ENCODE measurements around the gene NBEAL2.

NBEAL2 gene

DNA sequence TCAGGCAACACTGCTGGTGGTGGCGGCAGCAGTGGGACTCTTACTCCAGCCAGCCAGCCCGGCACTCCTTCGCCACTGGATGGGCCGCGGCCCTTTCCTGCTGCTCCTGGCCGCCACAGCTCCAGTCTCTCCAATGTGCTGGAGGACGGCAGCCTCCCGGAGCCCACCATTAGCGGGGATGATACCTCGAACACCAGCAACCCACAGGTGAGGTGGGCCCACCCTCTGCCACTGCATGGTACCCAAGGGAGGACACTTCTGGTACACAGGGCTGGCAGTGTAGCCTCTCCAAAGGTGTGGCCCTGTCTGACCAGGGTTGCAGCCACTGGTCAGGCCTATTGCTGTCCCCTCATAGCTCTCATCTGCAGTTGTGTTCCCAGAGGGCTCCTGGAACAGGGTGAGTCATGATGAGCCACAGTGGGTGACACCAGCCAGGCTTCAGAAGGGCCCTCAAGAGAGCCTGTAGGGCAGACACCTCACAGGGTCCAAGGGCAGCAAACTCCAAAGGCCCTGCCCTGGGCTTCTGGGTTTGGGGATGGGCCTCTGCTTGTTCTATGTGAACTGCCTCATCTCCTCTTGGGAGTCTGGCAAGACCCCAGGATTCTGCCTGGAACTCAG lies 20.8 kb downstream of the NBEAL2 start:
- no peak for DNase-seq

DNA sequence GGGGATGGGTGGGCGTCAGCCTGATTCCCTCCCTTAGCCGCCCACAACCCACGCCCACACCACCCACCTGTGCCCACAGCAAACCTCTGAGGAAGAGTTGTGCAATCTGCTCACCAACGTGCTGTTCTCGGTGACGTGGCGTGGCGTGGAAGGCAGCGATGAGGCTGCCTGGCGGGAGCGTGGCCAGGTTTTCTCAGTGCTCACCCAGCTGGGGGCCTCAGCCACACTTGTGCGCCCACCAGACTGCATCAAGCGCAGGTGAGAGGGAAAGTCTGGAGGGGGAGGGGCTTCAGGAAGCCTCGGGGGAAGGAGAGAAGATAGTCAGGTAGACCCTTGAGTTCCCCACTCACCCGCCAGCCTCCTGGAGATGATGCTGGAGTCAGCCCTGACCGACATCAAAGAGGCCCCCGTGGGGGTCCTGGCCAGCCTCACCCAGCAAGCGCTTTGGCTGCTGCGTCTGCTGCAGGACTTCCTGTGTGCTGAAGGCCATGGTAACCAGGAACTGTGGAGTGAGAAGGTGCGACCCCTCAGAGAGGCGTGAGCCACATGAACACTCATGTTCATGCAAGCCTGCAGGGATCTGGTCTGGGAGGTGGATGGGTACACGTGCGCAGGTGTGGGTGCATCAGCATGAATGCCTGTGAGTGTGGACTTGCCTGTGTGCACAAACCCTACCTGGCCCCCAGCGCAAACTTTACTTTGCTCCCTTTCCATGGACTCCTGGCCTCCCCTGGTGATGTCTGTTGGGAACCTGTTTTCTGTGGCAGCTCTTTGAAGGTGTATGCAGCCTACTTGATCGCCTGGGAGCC lies 21.7 kb downstream of the NBEAL2 start:
- no peak for DNase-seq

DNA sequence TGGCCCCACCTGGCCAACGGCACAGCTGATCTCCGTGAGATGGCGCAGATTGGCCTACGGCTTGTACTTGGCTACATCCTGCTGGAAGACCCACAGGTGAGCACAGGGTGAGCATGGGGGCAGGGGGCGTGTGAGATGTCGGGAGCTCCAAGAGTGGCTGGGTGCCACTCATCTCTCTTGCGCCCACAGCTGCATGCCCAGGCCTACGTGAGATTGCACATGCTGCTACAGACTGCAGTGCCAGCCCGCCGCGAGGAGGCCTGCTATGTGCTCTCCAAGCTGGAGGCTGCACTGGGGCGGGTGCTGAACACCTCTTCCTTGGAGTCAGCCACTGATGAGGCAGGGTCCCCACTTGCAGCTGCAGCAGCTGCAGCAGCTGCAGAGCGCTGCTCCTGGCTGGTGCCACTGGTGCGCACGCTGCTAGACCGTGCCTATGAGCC lies 22.3 kb downstream of the NBEAL2 start:
- no peak for DNase-seq

DNA sequence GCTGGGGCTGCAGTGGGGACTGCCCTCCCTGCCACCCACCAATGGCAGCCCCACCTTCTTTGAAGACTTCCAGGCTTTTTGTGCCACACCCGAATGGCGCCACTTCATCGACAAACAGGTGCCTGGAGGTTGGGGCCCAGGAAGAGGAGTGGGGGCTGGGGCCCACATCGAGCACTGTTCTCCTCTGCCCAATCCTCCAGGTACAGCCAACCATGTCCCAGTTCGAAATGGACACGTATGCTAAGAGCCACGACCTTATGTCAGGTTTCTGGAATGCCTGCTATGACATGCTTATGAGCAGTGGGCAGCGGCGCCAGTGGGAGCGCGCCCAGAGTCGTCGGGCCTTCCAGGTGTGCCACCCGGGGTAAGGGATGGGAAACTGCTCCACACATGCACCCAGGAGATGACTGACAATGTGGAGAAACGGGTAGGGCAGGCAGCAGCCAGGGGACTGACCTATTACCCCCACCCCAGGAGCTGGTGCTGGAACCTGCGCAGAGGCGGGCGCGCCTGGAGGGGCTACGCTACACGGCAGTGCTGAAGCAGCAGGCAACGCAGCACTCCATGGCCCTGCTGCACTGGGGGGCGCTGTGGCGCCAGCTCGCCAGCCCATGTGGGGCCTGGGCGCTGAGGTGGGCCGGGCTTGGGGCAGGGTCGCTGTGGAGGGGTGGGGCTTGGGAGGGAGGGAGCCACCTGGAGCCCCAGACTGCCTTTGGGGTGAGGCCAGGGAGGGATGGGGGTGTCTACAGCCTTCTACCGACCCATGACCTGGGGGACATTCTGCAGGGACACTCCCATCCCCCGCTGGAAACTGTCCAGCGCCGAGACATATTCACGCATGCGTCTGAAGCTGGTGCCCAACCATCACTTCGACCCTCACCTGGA lies 22.9 kb downstream of the NBEAL2 start:
- no peak for DNase-seq

DNA sequence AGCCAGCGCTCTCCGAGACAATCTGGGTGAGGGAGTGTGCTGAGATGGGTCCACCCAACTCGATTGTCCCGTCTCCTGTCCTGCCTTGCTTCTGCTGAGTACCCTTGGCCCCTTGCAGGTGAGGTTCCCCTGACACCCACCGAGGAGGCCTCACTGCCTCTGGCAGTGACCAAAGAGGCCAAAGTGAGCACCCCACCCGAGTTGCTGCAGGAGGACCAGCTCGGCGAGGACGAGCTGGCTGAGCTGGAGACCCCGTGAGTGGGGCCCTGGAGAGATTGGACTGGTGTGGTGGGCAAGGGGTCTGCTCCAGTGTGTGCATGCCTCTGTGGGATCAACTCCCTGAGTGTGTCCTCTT lies 23.6 kb downstream of the NBEAL2 start:
- no peak for DNase-seq

DNA sequence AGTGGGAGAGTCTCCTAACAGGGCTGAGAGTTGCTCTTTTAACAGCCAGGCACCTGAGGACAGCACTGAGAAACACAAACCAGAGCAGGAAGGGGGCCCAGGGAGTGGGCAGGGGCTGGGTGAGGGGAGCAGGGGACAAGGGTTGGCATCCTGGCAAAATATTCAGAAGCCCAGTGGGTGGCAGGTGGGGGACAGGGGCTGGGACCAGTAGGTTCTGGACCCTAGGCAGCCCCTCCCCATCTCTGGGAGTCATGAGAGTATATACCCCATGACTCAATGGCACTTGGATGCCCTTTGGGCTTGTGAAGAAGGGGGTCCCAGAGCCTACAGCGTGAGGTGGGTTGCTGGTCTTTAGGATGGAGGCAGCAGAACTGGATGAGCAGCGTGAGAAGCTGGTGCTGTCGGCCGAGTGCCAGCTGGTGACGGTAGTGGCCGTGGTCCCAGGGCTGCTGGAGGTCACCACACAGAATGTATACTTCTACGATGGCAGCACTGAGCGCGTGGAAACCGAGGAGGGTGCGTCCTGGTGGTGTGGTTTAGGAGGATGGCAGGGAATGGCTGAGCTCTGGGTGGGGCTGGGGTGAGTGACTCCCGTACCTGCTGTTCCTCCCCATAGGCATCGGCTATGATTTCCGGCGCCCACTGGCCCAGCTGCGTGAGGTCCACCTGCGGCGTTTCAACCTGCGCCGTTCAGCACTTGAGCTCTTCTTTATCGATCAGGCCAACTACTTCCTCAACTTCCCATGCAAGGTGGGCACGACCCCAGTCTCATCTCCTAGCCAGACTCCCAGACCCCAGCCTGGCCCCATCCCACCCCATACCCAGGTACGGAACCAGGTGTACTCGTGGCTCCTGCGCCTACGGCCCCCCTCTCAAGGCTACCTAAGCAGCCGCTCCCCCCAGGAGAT lies 24.2 kb downstream of the NBEAL2 start:
- DNase-seq, result no peak

DNA sequence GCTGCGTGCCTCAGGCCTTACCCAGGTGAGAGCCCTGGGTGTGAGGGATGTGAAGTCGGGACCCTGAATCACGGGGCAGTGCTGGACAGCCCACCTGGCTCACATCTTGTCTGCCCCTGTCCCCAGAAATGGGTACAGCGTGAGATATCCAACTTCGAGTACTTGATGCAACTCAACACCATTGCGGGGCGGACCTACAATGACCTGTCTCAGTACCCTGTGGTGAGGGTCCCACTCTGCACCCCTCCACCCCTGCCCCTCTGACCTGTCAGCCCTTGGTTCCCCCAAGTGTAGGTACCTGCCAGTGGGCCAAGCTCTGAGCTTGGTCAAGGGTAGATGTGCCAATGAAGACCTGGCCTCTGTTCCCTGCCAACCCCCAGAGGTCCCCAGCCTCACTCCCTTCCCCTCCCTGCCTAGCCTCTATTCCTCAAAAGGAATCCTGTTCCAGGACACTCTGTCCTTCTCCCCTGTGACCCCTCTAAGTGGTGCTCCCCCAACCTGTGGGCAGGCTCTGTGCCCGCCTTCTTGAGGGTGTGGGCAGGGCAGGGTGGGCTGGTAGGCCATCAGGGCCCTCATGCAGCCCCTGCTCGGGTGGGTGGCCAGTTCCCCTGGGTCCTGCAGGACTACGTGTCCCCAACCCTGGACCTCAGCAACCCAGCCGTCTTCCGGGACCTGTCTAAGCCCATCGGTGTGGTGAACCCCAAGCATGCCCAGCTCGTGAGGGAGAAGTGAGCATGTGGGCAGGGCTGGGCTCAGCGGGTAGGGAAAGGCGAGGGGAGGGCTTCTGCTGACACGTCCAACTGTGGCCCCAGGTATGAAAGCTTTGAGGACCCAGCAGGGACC lies 25.1 kb downstream of the NBEAL2 start:
- no peak for DNase-seq

DNA sequence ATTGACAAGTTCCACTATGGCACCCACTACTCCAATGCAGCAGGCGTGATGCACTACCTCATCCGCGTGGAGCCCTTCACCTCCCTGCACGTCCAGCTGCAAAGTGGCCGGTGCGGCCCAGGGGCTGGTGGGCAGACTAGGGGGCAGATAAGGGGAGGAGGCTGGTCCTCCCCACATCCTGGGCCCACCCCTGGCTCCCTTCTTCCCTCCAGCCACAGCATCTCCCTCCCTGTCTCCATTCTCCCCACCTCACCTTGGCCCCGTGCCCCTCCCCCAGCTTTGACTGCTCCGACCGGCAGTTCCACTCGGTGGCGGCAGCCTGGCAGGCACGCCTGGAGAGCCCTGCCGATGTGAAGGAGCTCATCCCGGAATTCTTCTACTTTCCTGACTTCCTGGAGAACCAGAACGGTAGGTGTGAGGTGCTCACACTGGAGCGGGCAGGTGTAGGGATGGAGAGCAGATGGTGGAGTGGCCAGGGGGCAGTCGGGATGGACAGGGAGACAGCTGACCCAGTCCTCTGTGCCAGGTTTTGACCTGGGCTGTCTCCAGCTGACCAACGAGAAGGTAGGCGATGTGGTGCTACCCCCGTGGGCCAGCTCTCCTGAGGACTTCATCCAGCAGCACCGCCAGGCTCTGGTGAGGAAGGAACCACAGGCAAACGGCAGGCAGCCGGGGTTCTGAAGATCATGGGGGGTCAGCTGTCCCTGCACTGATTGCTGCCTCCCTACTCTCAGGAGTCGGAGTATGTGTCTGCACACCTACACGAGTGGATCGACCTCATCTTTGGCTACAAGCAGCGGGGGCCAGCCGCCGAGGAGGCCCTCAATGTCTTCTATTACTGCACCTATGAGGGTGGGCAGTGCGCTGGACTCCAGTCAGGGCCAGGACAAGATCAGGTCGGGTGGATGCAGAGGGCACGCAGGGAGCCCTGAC lies 26.0 kb downstream of the NBEAL2 start:
- no peak for DNase-seq

DNA sequence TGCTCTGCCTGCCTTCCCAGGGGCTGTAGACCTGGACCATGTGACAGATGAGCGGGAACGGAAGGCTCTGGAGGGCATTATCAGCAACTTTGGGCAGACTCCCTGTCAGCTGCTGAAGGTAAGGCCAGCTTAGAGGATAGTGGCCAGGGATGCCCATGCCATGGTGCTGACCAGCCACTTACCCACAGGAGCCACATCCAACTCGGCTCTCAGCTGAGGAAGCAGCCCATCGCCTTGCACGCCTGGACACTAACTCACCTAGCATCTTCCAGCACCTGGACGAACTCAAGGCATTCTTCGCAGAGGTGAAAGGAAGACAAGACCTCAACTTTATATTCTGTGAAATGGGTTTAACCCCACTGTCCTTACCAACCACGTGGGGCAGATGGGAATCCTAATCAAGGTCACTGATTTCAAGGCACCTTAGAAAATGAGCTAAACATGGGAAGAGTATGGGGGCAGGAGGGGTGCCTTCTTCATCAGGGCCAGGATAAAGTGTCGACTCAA lies 26.7 kb downstream of the NBEAL2 start:
- no peak for DNase-seq

DNA sequence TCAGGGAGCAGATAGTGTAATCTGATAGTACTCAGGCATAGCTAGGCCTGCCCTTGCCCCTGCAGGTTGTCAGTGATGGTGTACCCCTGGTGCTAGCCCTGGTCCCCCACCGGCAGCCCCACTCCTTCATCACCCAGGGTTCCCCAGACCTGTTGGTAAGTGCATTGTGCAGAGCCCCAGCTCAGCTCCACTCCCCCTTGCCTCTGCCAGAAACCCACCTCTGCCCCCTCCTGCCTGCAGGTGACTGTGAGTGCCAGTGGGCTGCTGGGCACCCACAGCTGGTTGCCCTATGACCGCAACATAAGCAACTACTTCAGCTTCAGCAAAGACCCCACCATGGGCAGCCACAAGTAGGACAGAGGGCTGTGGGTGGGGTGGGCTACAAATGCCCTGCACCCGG lies 27.5 kb downstream of the NBEAL2 start:
- DNase-seq, result no peak

DNA sequence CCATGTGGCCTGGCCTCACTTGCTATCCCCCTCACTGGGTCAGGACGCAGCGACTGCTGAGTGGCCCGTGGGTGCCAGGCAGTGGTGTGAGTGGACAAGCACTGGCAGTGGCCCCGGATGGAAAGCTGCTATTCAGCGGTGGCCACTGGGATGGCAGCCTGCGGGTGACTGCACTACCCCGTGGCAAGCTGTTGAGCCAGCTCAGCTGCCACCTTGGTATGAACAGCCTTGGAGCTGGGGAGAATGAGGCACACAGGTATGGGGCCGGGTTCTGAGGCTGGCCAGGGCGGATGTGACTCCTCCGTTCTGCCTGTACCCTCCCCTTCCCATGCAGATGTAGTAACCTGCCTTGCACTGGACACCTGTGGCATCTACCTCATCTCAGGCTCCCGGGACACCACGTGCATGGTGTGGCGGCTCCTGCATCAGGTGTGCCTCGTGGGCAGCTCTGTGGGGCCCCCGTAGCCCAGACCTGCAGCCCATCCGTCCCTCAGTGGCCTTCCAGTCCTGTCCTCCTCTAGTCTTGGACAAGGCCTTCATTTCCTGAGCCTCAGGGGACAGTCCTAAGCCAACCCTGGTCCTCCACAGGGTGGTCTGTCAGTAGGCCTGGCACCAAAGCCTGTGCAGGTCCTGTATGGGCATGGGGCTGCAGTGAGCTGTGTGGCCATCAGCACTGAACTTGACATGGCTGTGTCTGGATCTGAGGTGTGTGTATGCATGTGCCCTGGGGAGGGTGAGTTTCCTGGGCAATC lies 28.2 kb downstream of the NBEAL2 start:
- no peak for DNase-seq

DNA sequence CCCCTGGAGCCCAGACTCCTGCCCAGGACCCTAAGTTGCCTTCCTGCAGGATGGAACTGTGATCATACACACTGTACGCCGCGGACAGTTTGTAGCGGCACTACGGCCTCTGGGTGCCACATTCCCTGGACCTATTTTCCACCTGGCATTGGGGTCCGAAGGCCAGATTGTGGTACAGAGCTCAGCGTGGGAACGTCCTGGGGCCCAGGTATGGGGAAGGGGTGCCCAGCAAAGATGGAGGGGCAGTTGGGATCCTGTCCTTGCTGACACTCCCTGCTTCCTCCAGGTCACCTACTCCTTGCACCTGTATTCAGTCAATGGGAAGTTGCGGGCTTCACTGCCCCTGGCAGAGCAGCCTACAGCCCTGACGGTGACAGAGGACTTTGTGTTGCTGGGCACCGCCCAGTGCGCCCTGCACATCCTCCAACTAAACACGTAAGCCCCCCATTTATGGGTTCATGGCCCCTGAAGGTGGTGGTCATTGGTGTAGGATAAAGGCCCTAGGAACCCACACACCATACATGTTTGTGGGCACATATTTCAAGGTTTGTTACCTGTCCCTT lies 28.8 kb downstream of the NBEAL2 start:
- DNase-seq, result no peak

DNA sequence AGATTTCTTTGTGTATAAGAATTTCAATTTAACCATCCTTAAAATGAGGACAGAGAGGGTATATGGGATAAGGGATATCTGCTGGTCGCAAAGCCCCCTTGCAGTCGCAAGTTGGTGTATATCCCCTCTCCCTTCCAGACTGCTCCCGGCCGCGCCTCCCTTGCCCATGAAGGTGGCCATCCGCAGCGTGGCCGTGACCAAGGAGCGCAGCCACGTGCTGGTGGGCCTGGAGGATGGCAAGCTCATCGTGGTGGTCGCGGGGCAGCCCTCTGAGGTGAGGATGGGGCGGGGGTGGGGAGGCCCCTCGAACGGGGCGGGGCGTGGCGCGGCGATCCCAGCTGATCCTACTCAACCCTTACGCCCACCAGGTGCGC lies 29.4 kb downstream of the NBEAL2 start:
- no peak for DNase-seq

DNA sequence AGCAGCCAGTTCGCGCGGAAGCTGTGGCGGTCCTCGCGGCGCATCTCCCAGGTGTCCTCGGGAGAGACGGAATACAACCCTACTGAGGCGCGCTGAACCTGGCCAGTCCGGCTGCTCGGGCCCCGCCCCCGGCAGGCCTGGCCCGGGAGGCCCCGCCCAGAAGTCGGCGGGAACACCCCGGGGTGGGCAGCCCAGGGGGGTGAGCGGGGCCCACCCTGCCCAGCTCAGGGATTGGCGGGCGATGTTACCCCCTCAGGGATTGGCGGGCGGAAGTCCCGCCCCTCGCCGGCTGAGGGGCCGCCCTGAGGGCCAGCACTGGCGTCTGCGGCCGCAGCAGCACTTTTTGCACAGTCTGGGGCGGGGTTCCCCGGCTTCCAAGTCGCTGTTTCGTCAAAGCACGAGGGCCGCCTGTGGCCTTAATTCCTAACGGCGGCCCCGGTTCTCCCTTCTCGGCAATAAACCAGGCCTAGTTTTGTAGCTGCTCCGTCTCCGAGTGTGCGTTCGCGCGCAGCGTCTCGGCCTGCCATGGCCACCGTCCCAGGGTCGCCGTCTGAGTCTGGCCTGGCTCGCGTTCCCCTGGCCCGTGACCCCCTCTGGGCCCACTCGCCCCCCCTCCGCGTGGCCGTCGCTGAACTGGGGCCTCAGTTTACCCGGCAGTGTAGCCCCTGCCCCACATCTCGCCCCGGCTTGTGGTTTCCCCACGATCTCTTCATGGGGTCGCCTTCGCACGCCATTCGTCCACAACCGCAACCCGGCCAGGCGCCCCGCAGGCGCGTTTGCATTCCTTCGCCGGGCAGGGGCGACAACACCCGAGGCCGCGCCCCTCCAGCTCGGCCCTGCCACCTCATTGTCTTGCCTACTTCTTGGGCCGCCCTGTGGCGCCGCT lies 30.0 kb downstream of the NBEAL2 start:
- peak; percentile 17 for DNase-seq

DNA sequence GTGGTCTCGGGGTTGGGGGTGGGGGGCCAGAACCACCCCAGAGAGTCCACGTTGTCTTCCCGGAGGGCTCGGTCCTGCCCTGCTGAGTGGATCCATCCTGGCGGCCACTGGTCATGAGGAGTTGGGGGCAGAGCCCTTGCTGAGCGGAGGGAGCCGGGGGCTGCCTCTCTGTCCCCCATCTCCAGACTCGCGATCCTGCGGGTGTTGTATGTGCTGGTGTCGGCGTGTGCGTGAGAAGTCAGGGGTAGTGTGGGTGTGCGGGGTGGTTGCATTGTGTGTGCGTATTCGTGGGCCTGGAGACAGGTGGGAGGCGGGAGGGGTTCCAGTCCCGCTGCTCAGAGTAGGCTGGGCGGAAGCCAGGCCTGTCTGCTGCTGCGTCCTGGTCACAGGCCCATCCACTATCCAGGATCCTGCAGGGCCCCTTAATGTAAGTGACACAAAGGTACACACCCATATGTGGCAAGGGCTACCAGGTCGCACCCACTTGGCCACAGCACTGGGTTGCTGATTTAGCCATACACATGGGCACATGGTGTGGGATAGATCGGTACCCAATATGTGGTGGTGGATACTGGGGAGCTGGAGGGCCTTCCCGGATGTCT lies 30.7 kb downstream of the NBEAL2 start:
- no peak for DNase-seq

DNA sequence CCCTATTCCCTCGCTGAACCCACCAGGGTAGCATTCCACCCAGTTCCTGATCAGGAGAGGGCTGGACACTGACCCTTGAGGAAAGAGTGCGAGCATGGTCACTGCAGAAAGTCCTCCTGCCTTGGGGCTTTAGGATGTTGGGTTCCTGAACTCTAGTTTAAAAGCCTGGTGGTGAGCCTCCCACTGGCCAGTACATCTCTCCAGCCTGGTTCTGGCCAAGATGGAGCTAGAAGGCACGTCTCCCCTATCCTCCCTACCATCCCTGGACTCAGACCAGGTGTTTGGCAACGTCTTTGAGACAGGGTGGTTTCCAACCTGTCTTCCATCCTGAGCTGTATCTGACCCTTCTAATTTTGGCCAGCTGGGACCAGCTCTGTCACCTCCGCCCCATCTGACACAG lies 31.4 kb downstream of the NBEAL2 start:
- no peak for DNase-seq

DNA sequence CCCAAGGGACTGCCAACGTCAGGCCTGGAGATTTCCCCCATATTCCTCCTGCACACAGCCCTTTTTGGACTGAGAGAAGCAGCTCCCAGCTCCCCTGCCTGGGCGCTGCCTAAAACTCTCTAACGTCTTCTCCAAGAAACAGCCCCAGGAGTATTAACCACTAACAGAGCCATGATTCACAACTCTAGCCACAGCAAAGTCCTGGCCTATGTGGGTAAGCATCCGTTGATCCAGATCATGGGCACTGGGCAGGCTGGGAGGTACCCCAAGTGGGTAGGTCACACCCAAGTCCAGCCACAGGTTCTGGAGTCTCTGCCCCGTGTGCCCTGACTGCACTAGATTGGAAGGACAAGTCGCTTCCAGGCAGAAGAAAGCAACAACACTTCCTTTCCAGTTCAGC lies 31.9 kb downstream of the NBEAL2 start:
- no peak for DNase-seq
